NCI-H128 (cell line): ENCODE measurements around the gene TMCC2.
A peak's percentile ranks its signal among the peaks of the same experiment; 100 is the strongest.

Experiments used
- DNase-seq: peaks from one replicate; lab custom pipeline; 2025; ENCODE audit not compliant: unreplicated experiment; lab: John Stamatoyannopoulos, UW

Gene TMCC2

DNA sequence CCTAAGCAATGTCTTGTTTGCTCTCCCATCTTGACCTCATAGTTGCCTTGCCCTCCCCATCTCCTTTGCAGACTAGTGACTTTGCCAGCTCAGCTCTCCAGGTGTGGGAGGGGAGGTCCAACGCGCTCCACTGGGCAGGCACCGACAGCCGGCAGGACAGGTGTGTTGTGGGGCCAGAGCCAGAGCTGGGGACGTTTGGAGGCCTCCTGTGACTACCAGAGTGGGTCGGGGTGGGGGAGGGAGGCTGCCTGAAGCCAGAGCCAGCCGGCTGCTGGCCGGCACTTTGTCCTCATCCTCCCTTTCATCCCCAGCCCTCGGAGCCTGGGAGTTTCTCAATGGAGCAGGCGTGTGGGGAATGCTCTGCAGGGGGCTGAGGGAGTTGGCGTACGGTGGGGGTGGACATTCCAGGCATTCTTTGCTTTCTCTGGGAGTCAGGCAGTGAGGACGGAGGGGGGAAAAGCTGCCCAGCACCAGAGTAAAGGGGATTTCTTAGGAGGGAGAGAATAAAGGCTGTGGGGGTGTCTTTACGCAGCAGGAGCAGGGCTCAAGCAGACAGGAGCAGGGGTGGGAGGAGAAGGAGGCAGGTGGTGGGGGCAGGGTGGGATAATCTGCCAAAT is 73.6 kb downstream of the TMCC2 start:
- no peak for DNase-seq

DNA sequence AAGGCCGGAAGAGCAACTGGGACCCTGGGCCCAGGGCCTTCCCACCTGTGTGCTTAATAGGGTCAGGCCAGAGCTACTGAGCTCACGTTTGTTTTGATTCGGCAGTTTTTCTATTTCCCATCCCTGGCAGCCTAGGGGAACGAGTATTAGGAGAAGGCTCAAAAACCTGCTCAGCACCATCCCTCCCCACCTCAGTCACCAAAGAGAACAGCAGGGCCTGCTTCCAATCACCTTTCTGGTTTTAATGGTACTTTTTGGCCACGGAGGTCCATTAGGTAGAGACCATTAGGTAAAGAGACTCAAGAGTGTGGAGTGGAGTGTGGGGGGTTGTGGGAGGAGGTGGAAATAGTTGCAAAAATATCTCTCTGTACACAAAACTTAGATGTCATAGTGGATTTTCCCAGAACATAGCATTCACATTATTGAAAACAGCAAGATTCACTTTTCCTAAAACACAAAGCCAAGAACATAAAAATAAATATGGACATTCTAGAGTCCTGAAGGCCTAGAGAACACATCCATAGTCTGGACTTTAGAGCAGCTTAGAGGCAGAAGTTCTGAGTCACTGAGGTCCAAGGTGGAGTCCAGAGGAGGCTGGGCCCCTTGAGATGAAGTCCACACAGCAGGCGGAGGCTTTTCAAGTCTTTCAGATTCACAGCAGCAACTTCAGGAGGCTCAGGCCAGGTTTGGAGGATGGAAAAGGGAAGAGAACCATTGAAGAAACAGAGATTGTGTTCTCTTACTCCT is 74.3 kb downstream of the TMCC2 start:
- DNase-seq, result no peak

DNA sequence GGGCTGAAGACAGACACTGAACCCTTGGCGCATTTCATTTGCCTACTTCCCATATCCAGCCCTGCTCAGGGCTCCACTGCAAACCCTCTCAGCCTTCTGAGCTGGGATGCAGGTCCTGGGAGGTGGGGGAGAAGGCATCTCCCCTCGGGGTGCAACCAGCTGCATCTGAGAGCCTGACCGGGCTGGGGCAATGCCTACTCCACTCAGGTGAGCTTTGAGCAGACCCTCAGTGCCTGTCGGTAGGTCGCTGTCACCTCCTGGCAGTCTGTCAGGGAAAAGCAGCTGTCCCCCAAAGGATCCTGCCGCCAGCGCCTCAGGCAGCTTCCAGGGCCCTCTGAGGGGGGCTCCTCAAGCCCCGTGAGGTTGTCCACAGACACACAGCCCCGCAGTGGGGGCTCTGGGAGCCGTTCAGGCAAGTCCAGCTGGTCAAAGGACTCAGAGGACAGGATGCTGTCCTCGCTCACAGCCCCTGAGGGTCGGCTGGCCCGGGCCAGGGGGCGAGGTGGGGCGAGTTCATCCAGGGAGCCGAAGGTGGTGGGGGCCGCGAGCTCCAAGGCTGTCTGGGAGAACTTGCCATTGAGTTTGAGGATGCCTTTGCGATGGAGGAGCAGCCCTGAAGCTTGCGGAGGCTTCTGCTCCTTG is 75.6 kb downstream of the TMCC2 start:
- no peak for DNase-seq

DNA sequence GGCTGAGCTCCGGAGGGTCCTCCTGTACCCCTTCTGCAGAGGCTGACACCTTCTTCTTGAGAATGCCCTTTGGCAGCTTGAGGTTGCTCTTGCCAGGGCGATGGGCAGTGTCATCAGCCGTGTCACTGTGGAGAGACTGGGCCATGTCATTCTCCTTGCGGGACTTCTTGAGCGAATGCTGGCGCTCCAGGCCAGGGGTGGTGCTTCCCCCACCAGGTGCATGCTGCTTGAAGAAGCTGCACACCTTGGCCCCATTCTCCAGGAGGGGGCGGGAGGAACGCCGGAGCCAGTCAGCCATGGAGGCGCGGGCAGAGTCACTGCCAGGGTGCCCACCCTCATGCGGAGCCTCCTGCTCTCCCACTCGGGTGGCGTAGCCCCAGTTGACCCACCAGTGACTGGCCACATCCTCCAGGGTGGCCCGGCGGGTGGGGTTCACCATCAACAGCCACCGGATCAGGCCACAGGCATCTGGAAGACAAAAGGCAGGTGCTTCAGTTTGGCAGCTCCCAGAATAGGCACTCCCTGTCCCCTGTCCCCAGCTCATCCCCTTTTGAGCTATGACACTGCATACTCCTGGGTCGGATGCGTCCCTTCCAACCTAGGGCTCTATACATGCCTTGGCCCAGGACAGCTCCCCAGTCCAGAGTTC is 76.4 kb downstream of the TMCC2 start:
- no peak for DNase-seq

DNA sequence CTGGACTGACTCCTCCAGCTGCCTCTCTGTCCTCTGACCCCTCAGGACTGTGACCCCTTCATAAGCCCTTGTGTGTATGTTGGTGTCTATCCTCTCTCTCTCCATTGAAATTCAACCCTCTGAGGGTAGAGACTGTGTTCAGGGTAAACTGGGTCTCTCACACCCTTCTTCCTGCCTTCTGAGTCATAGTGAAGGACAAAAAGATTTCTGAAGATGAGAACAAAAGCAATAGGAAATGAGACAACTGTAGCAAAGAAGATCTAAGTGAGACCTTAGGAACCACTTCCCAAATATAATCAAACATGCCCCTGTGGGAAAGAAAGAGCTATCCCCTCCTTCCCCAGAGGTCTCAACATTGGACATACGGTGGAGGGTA is 76.9 kb downstream of the TMCC2 start:
- DNase-seq, result no peak

DNA sequence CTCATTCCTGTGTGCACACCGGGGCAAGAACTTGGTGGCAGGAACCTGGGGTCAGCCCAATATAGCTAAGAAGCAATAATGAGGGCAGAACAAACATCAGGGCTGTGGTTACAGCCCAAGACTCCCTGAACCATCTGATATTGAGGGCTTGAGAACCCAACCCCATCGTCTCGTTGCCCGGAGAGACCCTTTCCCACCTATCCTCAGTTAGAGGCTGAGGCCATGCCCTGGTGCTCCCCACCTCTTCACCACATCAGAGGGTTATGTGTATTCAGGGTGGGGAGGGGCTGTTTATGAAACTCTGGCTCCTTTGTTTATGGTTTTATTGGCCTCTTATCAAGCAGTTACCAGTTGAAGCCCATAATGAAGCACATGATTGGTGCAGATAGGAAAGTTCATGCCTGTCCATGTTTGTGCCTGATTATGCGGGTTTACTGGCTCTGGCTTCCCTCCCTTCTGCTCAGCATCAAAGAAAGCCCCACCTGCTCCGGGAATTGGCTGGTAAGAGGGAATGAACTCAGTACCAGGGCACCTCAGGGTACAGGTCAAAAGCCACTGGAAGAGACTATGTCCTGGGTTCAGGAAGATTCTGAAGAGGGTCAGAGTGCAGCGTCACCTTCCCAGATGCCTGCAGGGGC is 79.3 kb downstream of the TMCC2 start:
- no peak for DNase-seq

DNA sequence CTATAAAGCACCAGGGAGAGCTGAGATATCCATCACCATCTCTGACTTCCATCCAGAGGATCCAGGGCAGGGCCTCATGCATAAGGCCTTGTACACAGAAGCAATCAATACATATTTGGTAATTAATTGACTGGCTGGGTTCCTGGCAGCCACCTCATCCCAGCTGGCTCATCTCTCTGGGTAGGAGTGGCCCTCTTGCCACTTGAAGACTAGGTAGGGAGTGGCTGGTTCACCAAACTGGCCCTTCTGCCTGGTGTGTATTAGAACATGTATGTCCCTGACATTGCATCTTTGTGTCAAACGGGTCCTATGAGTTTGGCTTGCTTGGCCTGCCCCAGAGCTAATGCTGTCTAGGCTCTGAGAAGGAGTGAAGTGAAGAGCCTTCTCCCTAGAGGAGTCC is 82.0 kb downstream of the TMCC2 start:
- DNase-seq, result no peak

DNA sequence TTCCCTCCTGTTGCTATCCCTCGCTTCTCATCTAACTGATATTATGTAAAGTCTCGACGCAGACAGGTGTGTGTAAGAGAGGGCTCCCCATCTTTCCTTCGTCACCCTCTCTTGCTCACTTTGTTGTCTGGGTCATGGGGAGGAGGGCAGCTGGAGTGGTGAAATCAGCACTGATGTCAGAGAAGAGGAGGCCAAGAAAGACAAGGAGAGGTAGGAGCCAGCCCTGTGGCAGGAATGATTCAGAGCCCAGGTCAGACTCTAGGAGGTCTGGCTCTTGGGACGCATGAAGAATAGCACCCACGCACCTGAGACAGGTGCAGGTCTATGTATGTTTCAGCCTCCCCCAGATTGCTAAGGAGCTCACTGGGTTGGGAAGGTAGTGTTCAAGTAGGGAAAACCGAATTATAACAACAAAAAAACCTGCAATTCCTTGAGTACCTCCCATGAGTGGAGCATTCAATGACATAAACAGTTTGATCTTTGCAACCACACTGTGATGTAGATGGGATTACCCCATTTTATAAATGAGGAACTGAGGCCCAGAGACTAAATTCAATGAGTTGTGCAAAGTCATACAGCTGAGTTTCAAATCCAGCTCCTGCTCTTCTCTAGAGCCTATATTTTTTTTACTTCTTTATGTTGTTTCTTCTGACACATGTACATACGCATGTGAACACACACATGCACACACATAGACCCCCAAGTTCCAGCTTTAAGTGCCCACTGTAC is 83.4 kb downstream of the TMCC2 start:
- DNase-seq, result no peak

DNA sequence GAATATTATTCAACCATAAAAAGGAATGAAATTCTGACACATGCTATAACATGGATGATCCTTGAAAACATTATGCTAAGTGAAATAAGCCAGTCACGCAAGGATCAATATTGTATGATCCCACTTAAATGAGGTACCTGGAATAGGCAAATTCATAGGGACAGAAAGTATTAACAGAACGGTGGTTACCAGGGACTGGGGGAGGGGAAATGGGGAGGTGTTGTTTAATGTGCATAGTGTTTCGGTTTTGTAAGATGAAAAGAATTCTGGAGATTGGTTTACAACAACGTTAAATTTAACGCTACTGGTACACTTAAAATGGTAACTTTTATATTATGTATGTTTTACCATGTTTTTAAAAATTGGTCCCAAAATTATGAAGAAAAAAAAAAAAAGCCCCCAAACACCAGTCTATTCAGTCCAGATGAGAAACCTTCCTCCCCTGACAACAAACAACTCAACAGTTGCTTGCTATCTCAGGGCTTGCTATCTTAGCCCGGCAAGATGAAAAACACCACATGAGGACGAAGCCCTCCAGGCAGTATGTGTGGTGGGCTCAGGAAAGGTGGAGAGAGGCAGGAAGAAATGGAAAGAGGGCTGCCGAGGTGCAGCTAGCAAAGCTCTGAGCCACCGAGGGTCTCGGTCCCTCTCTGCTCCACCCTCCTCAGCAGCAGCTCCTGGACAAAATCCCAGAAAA is 85.3 kb downstream of the TMCC2 start:
- DNase-seq, result no peak

DNA sequence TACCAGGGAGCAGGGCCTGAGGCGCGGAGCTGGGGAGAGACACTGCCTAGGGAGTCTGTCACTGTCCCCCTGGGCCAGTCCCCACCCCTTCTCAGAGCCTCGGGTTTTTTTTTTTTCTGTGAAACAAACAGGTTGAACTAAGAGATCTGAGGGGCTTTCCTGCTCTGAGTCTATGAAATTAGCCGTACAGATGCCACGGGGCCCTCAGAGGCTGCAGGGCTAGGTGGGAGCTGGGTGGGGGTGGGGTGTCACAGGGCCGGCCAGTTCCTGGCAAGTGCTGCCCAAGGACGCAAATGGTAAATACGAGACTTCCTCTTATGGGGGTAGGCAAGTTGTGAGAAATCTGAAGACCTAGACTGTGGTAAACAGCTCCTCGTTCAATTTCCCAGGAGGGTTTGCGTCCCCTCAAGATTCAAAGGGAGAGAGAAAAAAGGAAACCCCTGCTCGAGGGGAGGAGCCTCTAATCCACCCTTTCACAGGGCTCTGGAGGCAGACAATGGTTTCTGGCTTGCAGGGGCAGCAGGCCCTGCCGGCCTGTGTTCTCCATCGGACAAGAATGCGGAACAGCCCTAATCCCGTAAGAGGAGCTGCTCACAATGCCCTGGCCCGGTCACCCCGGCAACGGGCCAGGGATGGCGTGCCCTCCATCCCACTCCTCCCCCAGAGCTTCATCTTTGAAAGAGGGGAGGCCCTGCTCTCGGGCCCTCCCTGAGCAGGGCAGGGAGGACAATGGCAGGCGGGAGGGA is 86.0 kb downstream of the TMCC2 start:
- DNase-seq, result peak; percentile 73

DNA sequence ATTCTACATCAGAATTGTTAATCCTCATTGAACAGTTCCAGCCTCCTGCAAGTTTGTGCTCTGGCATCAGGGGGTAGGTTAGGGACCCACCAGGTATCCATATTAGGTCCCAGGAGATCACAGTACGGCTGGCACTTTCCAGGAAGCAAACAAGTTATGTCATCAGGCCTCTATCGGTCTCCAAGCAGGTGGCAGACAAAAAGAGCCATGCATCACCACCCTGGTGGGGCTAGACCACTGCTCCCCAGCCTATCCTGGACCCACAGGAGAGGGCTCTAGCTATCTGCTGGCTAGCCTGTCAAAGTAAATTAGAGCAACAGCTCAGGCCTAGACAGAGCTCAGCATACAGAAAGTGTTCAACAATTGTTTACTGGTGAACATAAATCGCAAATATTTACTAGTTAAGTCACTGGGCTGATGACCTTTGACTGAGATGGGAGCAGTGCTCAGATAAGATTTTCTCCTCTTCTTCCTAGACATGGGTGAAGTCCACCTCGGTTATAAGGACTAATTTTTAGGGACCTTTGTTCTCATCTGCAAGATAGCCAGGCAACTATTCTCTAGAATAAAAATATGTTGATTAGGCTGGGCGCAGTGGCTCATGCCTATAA is 87.4 kb downstream of the TMCC2 start:
- no peak for DNase-seq

DNA sequence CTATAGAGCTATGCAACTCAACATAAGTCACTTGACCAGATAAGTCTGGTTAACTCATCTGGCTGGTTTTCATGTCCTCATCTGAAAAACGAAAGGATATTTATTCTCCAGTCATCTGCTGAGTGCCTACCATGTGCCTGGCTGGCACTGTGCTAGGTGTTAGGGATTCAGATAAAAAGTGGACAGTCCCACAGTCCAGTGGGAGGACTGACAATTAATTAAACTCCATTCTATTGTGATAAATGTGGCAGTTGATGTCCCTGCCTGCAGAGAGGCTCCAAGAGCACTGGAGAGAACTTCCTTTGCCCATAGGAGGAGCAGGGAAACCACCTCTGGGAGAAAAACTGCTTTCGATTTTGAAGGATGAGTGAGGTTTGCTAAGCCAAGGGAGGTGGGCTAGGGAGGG is 88.4 kb downstream of the TMCC2 start:
- DNase-seq, result no peak

DNA sequence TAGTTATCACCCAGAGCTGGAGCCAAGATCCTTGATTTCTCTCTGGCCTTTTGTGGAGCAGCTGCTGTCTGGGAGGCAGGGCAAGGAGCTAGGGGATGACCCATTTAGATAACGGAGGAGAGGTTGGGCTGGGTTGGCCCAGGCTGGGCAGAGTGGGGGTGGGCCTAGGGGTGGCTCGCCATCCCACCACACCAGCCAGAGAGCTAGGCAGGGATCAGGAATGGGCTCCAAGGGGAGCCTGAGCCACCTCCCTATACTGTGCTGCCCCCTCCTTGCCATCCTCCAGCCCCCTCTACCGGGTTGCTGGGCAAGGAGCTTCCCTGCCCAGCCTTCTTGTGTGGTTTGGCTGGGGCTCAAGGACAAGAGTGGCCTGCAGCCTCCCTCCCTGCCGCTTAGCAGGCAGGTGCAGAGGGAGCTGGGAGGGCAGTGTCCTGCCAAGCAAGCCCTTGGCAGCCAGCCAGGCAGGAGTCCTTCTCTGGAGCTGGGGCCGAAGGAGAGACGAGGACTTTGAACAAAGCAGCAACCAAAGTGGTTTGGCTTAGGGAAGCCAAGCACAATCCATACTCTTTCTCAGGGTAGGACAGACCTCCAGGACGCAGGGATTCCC is 89.7 kb downstream of the TMCC2 start:
- peak; percentile 85 for DNase-seq

DNA sequence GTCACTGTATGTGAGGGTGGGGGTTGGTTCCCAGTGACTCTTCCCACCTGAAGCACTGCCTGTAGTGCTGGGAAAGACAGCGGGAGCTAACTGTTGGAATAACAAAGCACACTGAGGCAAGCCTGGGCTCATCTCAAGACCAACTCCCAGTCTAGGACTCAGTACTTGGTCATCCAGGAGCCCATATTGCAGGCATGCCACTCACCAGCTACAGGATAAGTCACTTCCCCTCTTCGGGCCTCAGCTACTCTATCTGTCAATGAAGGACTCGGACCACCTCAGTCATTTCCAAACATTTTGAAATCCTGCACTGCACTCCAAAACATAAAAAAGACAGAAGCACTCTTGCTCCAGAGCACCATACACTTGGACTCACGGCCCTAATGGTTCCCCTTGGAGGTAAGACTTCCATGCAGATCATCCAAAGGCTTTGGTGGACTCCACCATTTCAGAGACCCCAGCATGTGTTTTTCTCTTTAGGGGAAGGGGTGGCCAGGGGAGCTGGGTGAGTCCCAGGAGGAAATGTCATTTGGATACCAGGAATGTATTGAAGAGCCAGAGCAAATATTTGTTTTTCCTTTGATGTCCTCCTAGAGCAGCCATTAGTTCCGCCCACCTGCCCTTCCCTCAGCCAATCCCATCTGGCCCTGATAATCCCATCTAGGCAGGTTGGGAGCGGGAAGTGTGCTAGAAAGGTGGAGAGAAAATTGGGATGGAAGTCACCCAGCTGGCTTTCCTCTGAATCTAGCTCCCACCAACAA is 90.7 kb downstream of the TMCC2 start:
- DNase-seq, result no peak

DNA sequence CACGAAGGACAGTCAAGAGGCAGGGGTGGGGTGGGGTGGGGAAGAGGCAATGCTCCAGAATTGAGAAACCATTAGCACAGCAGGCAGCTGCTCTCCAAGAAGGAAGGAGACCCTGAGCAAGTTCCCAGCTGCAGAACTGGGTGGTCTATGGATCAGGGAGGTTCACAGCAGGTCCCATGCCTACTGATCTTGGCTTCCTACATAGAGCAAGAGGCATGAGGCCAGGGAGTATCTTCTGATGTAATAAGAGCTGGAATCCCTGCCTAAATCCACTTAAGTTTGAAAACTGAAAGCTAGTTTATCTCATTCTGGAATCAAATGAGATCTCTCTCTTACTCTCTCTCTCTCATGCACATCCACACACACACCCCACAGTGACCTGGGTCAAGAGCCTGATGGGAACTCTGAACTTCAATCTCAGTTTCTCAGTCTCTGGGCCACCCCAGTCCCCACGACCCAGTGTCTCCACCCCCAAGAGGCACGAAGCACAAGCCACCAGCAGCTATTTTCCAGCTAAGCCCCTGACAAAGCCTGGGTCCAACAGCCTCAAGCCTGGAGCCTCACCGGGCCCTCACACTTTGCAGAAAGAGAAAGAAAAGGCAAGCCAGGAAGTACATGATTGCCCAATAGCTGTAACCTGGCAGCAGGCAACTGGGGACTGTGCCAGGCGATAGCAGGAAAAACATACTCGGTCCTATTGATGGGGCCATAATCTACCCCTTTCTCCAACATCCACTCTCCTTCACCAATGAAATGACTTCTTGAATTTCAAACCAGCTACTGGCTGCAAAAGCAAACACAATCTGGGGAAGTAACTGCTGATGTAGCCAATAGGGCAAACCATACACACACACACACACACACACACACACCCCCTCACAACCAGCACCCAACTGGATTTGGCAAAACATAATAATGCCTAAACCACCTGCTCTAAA is 91.6 kb downstream of the TMCC2 start:
- no peak for DNase-seq

DNA sequence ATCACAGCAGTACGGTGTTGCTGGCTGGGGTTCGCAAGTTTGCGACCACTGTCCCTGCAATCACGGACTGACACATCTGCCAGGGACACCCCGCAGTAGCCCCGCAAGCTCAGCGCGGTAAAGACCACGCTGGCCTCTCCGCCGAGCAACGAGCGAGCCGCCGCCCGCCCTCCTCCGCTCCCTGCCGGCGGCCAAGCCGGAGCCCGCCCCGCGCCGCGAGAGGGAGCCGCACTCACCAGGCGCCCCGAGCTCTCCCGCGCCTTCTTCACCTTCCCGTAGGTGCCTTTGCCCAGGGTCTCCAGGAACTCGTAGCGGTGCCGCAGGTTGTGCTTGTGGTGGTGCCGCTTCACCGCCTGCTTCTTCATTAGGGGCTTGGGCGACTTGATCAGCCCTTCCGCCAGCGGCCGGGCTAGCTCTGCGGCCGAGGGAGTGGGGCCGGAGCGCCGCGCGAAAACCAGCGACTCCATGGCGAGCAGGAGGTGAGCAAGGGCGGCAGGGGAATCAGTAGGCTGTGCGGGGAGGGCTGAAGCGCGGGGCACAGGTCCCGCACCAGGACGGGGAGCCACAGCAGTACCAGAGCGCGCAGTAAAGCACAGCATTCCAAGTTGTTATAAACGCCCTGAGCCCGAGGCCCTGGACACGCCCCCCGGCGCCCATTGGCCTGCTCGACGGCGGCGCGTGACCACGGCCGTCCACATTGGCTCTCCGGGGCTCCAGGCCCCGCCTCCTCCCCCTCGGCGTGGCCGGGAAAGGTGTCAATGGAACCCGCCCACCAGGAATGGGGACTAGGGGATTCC is 93.6 kb downstream of the TMCC2 start, which contains the start of gene NUAK2:
NUAK2 (minus strand) TSS at position 584 of the 797 bp plus-strand sequence; CDS start at position 467, 117 bp downstream.
- DNase-seq, result peak; percentile 92
